CD4-positive, alpha-beta T cell treated with Interleukin-17A for 1 hour (primary cell): Measurements from ENCODE around the gene RFWD3.
A peak's percentile ranks its signal among the peaks of the same experiment; 100 is the strongest.
"Not testable (repeated sequence)": the region's sequence is repeated elsewhere in the genome, so short reads cannot be mapped to it uniquely, and the experiment has no call there.

Source experiments
- DNase-seq: peaks from one replicate; pipeline ENCODE4 v3.0.0-alpha.2; 2020

The RFWD3 gene

DNA sequence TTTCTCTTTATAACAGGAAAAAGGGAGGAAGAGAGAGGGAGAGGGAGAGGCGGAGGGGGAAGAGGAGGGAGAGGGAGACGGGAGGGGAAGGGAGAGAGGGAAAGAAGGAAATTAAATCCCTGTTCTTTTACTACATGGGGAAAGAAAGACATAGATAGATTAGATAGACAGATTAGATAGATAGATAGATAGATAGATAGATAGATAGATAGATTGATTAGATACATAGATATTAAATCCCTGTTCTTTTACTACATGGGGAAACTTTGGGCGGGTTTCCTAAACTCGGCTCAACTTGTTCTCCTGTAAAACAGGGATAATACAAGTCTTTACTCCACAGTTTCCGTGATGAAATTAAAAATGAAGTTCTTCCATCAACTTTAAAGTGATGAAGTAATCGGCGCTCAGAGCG lies 661 bp downstream of the RFWD3 start:
- DNase-seq = no peak

DNA sequence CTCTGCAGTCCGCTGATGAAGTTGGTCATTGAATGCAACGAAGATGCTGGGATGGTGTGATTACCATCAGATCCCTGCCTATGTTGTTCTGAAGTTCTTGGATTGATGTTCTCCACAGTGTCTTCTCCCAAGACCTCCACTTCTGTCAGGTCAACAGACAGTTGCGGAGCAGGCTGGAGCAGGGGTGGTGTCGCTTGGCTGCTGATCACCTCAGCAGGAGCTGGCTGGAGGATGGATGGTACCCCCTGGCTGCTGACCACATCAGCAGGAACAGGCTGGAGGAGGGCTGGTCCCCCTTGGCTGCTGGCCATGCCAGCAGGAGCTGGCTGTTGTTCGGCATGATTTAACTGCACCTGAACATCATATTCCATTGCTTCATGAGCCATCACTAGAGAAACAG lies 5.6 kb downstream of the RFWD3 start:
- DNase-seq = no peak

DNA sequence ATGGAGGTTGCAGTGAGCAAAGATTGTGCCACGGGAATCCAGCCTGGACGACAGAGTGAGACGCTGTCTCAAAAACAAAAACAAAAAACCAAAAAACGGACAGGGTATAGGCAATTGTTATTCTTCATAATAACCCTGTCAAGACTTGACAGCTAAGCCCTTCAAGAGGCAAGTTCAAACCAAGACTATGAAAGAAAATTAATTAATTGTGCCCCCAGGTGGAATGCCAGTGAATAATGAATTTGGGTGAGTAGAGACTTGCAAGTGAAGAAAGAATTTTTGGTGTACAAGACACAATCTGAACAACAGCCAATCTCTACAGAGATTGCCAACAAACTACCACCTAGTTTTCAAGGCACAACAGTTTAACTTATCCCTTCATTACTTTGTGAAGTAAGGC lies 6.3 kb downstream of the RFWD3 start:
- no peak for DNase-seq

DNA sequence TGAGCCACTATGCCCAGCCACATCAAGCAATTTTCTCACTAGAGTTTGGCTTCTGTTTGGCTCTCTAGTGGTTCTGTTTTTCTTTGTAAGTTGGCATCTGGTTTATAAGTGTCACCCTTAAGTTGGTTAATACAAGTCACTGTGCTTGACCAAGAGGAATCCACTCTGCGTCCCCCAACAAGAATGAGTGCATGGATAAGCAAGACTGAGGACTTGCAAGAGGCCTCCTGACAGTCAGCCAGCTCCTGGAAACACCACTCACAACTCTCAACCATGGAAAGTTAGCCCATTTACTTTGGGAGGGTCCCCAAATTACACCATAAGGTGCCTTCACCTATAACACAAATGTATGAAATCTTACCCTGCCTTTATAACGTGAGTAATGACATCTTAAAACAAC lies 7.6 kb downstream of the RFWD3 start:
- DNase-seq = no peak

DNA sequence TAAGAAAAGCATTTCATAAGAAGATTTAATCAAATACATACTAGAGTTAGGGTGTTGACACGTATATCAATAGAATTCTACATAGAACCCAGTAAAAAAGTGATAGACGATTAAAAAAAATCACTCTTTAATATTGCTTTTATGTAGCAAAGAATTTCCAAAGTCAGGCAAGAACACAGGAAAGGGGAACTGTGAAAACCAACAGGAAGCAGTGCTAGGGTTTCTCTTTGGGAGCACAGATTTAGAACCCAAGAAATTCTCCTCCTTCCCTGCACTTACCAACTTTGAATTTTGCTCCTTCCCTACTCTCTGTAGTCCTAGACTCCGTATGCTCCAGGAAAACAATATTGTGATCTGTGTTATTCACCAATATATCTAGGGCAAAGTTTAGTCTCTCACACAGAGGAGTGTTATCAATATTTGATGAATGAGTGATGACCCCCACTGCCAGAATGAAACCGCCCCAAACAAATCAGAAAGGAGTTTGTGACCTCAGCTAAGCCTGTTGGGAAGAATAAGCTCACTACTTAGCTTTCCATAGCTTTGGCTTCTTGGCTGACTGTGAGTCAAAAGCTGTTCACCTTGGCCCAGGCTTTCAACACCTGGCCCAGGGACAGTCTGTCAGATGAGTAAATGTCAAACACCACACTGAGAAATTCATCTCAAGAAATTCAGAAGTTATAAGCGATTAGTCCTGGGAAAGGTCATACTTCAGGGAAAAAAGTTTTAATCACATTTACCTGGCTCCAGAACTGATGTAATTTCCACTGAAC lies 8.6 kb downstream of the RFWD3 start:
- no peak for DNase-seq

DNA sequence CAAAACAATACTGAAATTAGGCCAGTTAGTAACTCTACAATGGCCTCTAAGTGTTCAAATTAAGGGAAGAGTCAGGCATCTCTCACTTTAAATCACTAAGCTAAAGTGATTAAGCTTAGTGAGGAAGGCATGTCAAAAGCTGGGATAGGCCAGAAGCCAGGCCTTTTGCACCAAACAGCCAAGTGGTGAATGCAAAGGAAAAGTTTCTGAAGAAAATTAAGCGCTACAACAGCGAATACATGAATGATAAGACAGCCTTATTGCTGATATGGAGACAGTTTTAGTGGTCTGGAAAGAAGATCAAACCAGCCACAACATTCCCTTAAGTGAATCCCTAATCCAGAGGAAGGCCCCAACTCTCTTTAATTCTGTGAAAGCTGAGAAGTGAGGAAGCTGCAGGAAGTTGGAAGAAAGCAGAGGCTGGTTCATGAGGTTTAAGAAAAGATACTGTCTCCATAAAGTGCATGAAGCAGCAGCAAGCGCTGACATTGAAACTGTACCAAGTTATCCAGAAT lies 12.1 kb downstream of the RFWD3 start:
- DNase-seq = no peak

DNA sequence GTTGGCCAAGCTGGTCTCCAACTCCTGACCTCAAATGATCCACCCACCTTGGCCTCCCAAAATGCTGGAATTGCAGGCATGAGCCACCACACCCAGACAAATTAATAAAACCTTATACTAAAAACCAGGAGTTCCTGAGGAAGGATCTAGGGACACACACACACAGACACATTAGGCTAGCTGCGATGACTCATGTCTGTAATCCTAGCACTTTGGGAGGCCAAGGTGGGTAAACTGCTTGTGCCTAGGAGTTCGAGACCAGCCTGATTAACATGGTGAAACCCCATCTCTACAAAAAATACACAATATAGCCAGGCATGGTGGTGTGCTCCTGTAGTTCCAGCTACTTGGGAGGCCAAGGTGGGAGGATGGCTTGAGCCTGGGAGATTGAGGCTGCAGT lies 13.8 kb downstream of the RFWD3 start:
- not testable (repeated sequence) for DNase-seq

DNA sequence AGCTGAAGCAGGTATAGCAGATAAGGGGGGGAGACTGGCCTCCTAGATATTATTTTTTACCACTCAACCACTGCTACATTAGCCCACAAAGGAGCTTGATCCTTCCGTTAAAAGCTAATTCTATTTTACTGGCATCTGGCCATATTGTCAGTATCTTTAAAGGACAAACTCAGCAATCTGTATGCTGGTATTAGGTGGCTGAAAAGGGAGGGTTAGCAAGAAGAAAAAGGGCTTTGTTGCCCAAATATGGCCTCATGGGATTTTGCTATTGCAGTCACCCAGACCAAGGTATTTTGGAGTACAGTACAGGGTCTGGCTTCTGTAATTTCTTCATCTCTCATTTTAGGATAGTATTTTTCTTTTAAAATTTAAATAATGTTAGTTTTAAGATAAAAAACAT lies 14.4 kb downstream of the RFWD3 start:
- no peak for DNase-seq

DNA sequence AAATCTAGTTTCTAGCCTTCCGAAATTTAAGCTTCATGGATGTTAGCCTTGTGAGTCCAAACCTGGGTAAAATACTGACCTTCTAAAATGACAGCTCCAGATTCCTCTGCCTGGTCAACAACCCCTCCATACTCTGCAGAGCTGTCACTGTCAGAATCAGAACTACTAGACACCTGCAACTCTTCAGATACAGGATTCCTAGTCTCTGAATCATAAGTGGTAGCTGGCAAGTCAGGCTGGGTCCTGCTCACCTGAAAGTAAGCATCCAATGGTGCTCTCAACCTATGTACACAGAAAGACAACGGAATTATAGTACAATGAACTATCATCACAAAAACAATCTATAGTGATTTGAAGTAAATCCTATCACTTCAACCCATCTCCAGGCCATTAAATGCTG lies 14.8 kb downstream of the RFWD3 start:
- no peak for DNase-seq

DNA sequence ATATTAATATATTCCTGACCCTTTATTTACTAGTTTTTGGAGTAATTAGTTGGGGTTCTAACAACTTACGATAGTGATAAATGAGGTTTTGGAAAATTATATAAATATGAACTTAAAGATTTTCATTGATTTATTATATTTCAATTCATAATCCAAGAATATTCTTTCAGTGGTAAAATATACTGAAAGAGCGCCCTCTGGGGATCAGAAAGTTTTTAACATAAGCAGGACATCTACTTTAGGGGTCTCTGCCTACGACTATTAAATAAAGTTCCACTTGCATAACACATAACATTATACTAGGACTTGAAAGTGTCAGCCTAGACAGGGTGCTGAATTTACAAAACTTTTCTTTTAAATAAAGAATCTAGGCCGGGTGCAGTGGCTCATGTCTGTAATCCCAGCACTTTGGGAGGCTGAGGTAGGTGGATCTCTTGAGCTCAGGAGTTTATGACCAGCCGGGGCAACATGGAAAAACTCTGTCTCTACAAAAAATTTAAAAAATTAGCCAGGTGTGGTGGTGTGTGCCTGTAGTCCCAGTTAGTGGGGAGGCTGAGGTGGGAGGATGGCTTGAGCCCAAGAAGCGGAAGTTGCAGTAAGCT lies 15.6 kb downstream of the RFWD3 start:
- DNase-seq = peak; percentile 21

DNA sequence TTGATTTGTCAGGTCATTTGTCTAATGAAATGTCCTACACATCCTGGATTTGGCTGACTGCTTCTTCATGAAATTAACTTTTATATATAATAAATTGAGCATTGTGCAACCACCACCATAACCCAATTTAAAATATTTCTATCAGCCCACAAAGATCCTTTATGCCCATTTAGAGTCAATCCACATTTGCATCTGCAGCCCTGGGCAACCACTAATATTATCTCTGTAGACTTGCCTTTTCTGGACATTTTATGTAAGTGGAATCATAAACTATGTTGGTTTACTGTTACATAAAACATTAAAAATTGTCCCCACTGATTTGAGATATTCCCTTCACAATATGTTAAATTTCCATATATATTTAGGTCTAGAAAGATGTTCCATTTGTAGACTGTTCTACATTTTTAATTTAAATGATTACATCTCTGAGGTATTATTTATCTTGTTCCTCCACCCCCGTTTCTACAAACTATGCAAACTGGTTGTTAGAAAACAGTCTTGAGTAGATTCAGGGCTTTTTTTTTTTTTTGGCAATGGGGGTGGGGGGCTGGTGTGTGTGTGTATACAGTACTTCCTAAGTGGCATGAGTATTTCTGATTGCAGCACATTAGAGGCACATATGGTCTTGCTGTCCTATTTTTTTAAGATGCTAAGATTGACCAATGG lies 16.7 kb downstream of the RFWD3 start:
- DNase-seq = no peak

DNA sequence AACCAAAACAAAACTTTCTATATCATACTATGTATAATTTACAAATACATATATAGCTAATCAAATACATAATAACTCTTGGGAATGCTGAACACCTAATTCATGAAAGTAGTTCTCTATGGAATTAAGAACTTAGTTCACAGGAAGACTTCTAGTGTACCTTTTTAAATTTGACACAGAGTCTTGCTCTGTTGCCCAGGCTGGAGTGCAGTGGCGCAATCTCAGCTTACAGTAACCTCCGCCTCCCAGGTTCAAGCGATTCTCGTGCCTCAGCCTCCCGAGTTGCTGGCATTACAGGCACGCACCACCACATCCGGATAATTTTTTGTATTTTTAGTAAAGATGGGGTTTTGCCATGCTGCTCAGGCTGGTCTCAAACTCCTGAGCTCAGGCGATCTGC lies 24.7 kb downstream of the RFWD3 start:
- DNase-seq = no peak

DNA sequence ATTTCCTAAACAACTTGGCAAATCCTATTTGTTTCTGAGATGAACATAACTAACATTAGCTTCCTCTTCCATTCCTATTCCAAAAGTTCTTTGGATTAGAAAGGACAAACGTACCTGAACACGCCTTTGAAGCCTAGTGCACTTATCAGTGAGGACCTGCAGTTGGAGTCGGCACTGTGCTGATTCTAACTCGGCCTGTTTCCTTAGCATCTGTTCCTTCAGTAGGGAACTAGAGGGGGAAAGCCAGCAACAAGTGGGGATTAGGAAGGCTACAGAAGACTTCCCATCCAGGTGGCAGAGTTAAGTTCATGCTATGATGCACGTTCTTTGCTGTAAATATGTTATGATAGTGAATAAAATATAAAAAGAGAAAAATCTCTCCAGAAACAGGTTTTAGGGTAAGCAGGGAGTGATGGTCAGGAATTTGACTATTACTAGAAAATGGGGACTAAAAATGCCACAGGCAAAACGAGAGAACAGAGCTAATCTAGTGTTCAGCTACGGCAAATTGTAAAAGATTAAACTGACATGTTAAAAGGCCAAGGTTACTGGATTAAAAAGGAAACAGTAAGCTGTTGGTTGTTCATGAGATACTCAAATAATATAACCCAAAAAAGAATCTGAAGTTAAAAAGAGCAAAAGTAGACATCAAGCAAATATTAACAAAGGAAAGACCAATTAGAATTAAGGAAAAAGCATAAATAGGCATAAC lies 28.8 kb downstream of the RFWD3 start:
- no peak for DNase-seq

DNA sequence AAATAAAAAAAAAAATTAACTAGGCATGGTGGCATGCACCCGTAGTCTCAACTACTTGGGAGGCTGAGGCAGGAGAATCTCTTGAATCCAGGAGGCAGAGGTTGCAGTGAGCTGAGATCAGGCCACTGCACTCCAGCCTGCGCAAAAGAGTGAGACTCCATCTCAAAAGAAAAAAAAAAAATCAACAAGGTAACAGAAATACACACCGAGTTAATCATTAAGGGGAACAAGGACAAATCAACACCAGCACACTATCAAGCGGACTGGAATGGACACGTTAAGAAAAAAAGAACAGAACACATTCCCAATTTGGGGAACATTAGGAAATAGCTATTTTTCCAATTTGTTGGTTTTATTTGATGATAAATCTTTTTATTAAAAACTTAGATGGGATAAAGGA lies 31.4 kb downstream of the RFWD3 start:
- no peak for DNase-seq

DNA sequence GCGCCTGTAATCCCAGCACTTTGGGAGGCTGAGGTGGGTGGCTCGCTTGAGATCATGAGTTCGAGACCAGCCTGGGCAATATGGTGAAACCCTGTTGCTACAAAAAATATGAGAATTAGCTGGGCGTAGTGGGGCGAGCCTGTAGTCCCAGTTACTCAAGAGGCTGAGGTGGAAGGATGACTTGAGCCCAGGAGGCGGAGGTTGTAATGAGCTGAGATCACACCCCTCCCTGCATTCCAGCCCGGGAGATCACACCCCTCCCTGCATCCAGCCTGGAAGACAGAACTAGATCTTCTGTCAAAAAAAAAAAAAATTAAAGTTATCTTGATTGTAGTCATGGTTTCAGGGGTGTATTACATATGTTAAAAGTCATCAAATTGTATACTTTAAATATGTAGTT lies 33.0 kb downstream of the RFWD3 start:
- no peak for DNase-seq

DNA sequence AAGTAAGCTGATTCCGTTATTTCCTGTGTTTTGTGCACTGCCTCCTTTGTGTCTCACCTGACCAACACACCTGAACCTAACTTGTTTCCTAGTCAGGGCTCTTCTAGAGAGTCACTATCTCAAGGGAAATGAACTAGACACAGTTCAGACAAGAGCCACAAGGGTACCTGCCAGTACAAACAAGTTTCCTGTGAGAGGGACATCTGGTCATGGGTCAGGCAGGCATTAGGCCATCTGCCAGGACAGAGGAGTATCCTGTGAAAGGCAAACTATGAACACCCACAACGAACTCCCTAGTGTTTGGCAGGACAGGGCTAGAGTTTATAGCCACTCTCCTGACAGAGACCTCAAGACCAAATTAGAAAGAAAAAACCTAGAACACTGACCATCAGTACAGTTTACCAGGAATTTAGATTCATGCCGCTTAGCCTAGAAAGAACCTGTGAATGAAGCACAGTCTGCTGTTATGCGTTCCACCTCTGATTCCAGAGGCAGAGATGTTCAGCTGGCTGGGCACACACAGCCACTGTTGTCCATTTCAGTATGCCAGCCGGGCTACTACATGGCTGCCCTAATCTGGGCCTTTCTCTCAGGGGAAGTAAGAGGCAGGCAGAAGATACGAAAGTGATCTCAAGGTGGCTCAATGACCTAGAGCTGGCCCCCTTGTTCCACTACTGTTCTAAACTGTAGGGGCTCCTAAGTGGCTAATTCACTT lies 39.0 kb downstream of the RFWD3 start:
- no peak for DNase-seq

DNA sequence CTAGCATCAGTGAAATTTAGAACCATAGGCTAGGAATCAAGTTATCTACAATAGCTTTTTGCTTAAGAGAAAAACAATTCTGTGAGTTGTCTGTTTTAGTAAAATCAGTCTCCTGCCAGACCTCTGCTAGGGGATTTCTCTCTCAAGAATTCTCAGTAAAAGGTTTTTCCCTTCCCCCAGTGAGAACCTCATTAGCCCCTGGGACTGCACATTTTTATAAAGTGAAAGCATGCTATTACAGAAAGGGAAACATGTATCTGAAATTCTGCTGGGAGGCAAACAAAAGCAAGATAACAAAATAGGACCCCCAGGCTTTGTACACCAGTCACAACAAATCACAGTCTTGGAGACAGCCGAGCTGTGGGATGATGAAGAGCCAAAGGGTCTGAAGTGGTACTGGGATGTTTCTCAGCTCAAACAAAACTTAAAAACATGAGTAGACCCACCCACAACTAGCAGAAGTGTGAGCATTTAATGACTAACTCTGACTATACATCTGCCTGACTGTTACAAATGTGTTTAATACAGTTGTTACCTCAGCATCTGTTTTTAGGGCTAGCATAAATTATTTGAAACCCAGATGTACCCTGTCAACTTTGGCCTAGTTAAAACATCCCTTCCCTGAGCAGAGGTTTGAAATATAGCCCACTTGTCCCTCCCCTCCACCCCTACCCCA lies 39.8 kb downstream of the RFWD3 start:
- no peak for DNase-seq

DNA sequence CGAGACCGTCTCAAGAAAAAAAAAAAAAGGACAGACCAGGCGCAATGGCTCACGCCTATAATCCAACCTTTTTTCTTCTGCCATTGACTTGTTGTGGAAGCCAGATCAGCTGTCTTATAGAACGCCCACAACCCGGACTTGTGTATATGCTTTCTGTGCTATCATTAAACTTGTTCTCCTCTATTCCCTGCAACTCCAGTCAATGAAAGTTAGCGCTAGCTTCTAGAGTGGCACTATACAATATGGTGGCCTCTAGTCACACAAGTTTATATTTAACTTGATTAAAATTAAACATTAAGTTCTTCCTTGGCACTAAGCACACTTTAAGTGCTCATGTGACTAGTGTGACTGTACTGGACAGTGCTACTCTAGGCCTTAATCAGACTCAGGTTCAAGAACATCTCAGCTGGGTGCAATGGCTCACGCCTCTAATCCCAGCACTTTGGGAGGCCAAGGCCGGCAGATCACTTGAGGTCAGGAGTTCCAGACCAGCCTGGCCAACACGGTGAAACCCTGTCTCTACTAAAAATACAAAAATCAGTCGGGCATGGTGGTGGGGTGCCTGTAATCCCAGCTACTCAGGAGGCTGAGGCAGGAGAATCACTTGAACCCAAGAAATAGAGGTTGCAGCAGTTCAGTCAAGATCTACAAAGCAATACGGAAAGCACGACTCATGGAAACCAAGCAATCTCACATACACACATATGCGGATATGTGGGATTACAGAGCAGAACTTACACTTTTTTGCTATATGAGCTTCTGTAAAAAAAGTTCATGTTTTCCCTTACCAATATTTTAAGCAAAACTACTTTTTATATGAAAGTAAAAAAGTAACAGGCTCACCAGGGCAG lies 41.0 kb downstream of the RFWD3 start:
- DNase-seq = no peak

DNA sequence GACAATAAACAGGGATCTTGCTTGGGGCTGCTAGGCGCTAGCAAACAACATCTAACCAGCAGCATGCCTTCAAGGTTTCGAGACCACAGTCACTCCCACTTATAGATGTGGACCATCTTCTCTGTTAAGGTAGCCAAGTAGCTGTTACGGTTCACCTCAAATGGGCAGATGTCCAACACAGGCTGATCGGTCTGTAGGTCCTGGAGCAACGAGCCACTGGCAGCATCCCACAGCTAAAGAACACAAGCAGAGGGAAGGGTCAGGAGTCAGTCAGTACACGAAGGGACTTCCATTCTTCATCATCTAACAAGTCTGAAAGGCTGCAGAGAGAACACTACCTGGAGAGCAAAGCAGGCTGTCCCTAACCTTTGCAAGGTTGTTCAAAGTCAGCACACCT lies 42.8 kb downstream of the RFWD3 start:
- DNase-seq = no peak

DNA sequence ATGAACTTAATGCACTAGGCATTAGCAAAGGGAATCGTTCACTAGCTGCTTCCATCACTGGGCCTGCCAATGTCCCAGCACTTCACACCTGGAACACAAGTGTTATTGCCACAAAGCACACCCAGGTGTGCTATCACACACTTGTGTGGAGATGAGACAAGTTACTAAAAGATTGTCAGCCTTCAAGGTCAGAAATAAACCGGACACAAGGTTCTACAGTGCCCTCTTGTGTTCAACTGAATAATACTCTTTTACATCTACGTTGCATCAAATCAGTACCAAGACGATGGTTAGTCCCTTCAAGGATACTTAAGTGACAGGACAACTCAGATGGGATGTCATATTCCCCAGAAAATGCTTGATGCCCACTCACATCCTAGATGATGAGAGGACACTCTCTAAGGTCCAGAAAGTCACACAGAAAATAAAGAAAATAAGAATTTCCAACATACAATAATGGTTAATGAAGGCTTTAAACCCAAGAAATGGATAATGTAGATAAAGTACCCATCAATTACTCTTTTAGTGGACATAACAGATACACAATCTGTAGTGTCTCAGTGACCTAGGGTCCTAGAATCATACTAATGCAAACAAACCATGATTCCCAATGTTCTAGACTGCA lies 43.4 kb downstream of the RFWD3 start:
- peak; percentile 66 for DNase-seq

DNA sequence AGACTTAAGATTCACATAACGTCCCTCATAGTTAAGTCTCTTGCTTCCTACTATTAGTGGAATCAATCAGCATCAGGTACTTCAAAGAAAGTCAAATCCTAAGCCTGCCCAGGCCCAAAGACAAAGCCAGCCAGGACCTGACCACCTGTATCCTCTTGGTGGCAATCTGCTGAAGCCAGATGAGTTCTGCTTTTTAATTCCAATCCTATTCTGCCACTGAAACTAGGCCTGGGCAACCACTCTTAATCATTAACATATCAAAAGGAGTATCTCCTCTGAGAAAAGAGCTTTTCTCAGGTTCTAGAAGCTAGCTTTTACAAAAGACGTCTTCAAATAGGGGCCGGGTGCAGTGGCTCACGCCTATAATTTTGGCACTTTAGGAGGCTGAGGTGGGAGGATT lies 44.7 kb downstream of the RFWD3 start:
- DNase-seq = no peak
